H1 (cell line): Measurements from ENCODE around the gene MAPK1.

Experiments used
- ATF3 ChIP-seq: IDR thresholded peaks from 2 replicates; pipeline ENCODE4 v1.6.1; 2011; ENCODE audit warnings: low read depth, mild to moderate bottlenecking, low read length; ENCODE audit not compliant: insufficient read depth
- CEBPB ChIP-seq: IDR thresholded peaks from 2 replicates; pipeline ENCODE4 v1.6.1; 2012; ENCODE audit warnings: low read depth, low read length
- EZH2 ChIP-seq: fragments of 200-600 bp; sonication (generic); IDR thresholded peaks from 2 replicates; pipeline ENCODE4 v1.7.1; 2012; ENCODE audit warnings: low read depth, mild to moderate bottlenecking, moderate library complexity, low read length, inconsistent platforms; ENCODE audit not compliant: severe bottlenecking
- TCF12 ChIP-seq: IDR thresholded peaks from 2 replicates; pipeline ENCODE4 v1.6.1; 2011; ENCODE audit warnings: low read depth, mild to moderate bottlenecking, low read length
- USF2 ChIP-seq: IDR thresholded peaks from 2 replicates; pipeline ENCODE4 v1.6.1; 2011; ENCODE audit warnings: low read length, improper control_type of control experiment
- YY1 ChIP-seq: IDR thresholded peaks from 2 replicates; pipeline ENCODE4 v1.6.1; 2011; ENCODE audit warnings: low read depth, mild to moderate bottlenecking, low read length
- TF ChIP-seq, protein P1 (sequence below), 3 experiments: IDR thresholded peaks; 1 replicate in 2 of 3; 2 replicates in 1 of 3; pipeline versions ENCODE4 v1.5.1 to v1.6.1; 2011; ENCODE audit warnings: low read length in 3 of 3, mild to moderate bottlenecking in 3 of 3, inconsistent platforms in 2 of 3, low read depth in 1 of 3, moderate library complexity in 1 of 3; ENCODE audit not compliant: insufficient read depth in 1 of 3; ENCODE audit errors: control extremely low read depth in 1 of 3

DNA sequence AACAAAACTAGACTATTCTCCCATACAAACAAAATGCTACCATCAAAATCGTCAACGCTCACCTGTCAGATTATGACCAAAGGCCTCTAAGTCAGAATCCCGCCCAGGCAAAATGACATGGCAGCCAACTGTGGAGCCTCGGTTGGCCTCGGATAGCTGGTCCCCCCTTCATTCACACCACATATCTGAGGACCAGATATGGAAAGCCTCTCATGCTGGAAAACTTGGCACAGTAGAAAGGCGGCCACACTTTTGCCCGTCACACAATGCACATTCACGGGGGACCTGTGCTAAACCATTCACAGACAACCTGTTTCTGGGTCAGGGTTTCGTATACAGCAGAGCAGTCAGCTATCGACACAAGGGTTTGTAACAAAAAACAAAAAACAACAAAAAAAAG, 11.2 kb downstream of the MAPK1 start:
- TF ChIP-seq ATF3 = no peak
- TF ChIP-seq, protein P1, sequence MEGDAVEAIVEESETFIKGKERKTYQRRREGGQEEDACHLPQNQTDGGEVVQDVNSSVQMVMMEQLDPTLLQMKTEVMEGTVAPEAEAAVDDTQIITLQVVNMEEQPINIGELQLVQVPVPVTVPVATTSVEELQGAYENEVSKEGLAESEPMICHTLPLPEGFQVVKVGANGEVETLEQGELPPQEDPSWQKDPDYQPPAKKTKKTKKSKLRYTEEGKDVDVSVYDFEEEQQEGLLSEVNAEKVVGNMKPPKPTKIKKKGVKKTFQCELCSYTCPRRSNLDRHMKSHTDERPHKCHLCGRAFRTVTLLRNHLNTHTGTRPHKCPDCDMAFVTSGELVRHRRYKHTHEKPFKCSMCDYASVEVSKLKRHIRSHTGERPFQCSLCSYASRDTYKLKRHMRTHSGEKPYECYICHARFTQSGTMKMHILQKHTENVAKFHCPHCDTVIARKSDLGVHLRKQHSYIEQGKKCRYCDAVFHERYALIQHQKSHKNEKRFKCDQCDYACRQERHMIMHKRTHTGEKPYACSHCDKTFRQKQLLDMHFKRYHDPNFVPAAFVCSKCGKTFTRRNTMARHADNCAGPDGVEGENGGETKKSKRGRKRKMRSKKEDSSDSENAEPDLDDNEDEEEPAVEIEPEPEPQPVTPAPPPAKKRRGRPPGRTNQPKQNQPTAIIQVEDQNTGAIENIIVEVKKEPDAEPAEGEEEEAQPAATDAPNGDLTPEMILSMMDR (IDR thresholded peaks at IDR 0.05; ENCODE audit: control extremely low read depth in 1 of 3, insufficient read depth in 1 of 3, low read depth in 1 of 3, low read length in 3 of 3) = no peak
- no peak for TF ChIP-seq EZH2
- TF ChIP-seq CEBPB = no peak
- TF ChIP-seq USF2 = no peak
- no peak for TF ChIP-seq TCF12
- TF ChIP-seq YY1 = no peak
